SK-N-SH (cell line): Measurements from ENCODE around the gene C14orf180. TPM values are rescaled to one million over a fixed set of nuclear protein-coding genes. Genes with fewer than 3 reads are reported as not detected.

Experiments
- CTCF ChIA-PET: fragments of 300-600, 350-600 bp; formaldehyde crosslinking; extraction: SDS; loops from one replicate; lab custom pipeline; 2021; lab: Yijun Ruan, JAX
- POLR2A ChIA-PET: fragments of 350-600 bp; sonication (Branson Sonifier 250); formaldehyde crosslinking; extraction: SDS; loops from one replicate; lab custom pipeline; 2020; ENCODE audit warnings: antibody characterized with exemption, inconsistent platforms; lab: Yijun Ruan, JAX
- DNase-seq: peaks from one replicate; pipeline ENCODE4 v3.0.0; 2012
- H2AFZ ChIP-seq: fragments of 200-600 bp; sonication (generic); 2 replicates; pipeline ENCODE4 v1.8.1; 2016; ENCODE audit warnings: antibody characterized with exemption, mild to moderate bottlenecking, low read depth
- H3F3A ChIP-seq: fragments of 200-600 bp; sonication (generic); replicated peaks from 2 replicates; pipeline ENCODE3; 2016; ENCODE audit warnings: antibody characterized with exemption, mild to moderate bottlenecking; ENCODE audit not compliant: insufficient read depth
- H3K27ac ChIP-seq, 2 experiments: fragments of 200-500 bp in 1 of 2; fragments of 200-600 bp in 1 of 2; sonication (Bioruptor generic) in 1 of 2; sonication (generic), shearing (Covaris generic) in 1 of 2; 2 replicates each; pipeline versions ENCODE4 v1.5.1 to v1.6.1; 2014 to 2016; ENCODE audit warnings: low read depth in 2 of 2, inconsistent platforms in 1 of 2, low read length in 1 of 2, mild to moderate bottlenecking in 1 of 2, mixed read lengths in 1 of 2
- H3K27me3 ChIP-seq: fragments of 200-600 bp; sonication (generic), shearing (Covaris generic); 2 replicates; pipeline ENCODE4 v1.6.1; 2016; ENCODE audit warnings: mixed run types; ENCODE audit not compliant: insufficient read depth
- H3K36me3 ChIP-seq, 2 experiments: fragments of 200-500 bp in 1 of 2; fragments of 200-600 bp in 1 of 2; sonication (Bioruptor generic) in 1 of 2; sonication (generic) in 1 of 2; replicated peaks in 1 of 2; 2 replicates each; pipeline versions ENCODE3 to v1.5.1; 2014 to 2016; ENCODE audit warnings: low read length in 1 of 2, mild to moderate bottlenecking in 1 of 2; ENCODE audit not compliant: insufficient read depth in 2 of 2, control insufficient read depth in 1 of 2
- H3K4me1 ChIP-seq, 2 experiments: fragments of 200-500 bp in 1 of 2; fragments of 200-600 bp in 1 of 2; sonication (Bioruptor generic) in 1 of 2; sonication (generic), shearing (Covaris generic) in 1 of 2; 2 replicates each; pipeline versions ENCODE4 v1.5.1 to v1.6.1; 2014 to 2016; ENCODE audit warnings: low read depth in 1 of 2, low read length in 1 of 2, mixed run types in 1 of 2; ENCODE audit not compliant: insufficient read depth in 2 of 2, control insufficient read depth in 1 of 2
- H3K4me2 ChIP-seq: fragments of 200-600 bp; sonication (generic), shearing (Covaris generic); 2 replicates; pipeline ENCODE4 v1.6.1; 2017; ENCODE audit warnings: mixed run types
- H3K4me3 ChIP-seq, 2 experiments: fragments of 200-500 bp in 1 of 2; fragments of 200-600 bp in 1 of 2; sonication (Bioruptor generic) in 1 of 2; sonication (generic), shearing (Covaris generic) in 1 of 2; 2 replicates each; pipeline versions ENCODE4 v1.5.1 to v1.8.1; 2014 to 2016; ENCODE audit warnings: low read depth in 2 of 2, inconsistent platforms in 1 of 2, low read length in 1 of 2, mild to moderate bottlenecking in 1 of 2, mixed read lengths in 1 of 2, moderate library complexity in 1 of 2
- H3K79me2 ChIP-seq: fragments of 200-600 bp; sonication (generic); 2 replicates; pipeline ENCODE4 v1.8.1; 2017; ENCODE audit warnings: mild to moderate bottlenecking; ENCODE audit not compliant: insufficient read depth
- H3K9ac ChIP-seq: fragments of 200-600 bp; sonication (generic); 2 replicates; pipeline ENCODE4 v1.6.1; 2017; ENCODE audit warnings: mixed run types
- H3K9me2 ChIP-seq: fragments of 200-600 bp; sonication (generic); 2 replicates; pipeline ENCODE4 v1.6.1; 2017; ENCODE audit warnings: mixed run types
- H3K9me3 ChIP-seq: fragments of 200-600 bp; sonication (generic); 2 replicates; pipeline ENCODE4 v1.6.1; 2017; ENCODE audit warnings: mixed run types, mild to moderate bottlenecking, moderate library complexity
- H4K20me1 ChIP-seq: fragments of 200-600 bp; sonication (generic); 2 replicates; pipeline ENCODE4 v1.6.1; 2017; ENCODE audit warnings: mild to moderate bottlenecking, mixed run types; ENCODE audit not compliant: insufficient read depth
- CHD2 ChIP-seq: fragments of 150-350 bp; IDR thresholded peaks from 2 replicates; pipeline ENCODE4 v1.6.1; 2018; ENCODE audit warnings: low read length; ENCODE audit not compliant: partially characterized antibody
- ELF1 ChIP-seq: IDR thresholded peaks from 2 replicates; pipeline ENCODE4 v1.4.0; 2012
- FOXJ3 ChIP-seq: sonication (generic); formaldehyde crosslinking; IDR thresholded peaks from 2 replicates; pipeline ENCODE4 v1.5.1; 2020; ENCODE audit warnings: mild to moderate bottlenecking, missing genetic modification reagents
- GATA2 ChIP-seq: sonication (generic); formaldehyde crosslinking; IDR thresholded peaks from 2 replicates; pipeline ENCODE4 v1.5.0; 2020; ENCODE audit warnings: mild to moderate bottlenecking, missing genetic modification reagents
- MAX ChIP-seq: IDR thresholded peaks from 2 replicates; pipeline ENCODE4 v1.4.0; 2012; ENCODE audit warnings: low read depth
- NRF1 ChIP-seq: IDR thresholded peaks from 2 replicates; pipeline ENCODE4 v1.6.1; 2012; ENCODE audit warnings: low read depth, mild to moderate bottlenecking, low read length
- RFX5 ChIP-seq: IDR thresholded peaks from 2 replicates; pipeline ENCODE4 v1.6.1; 2012; ENCODE audit warnings: mild to moderate bottlenecking, improper control_type of control experiment, low read length
- RXRA ChIP-seq: IDR thresholded peaks from 2 replicates; pipeline ENCODE4 v1.4.0; 2012; ENCODE audit warnings: low read depth, mild to moderate bottlenecking, borderline replicate concordance
- USF2 ChIP-seq: fragments of 150-350 bp; IDR thresholded peaks from 2 replicates; pipeline ENCODE4 v1.6.1; 2017; ENCODE audit warnings: antibody characterized with exemption, low read length, low read depth, borderline replicate concordance
- WGBS: methylation state at CpG from one replicate; pipeline ENCODE4 v1.1.6; 2017; ENCODE audit warnings: low lambda C conversion rate; 5-methylcytosine and 5-hydroxymethylcytosine counted together
- polyA plus RNA-seq, 3 experiments: library from polyadenylated mRNA; depleted of rRNA; stranded (reverse); fragments of >200 nt; gene quantifications; 2 replicates each; pipeline ENCODE4 v1.2.3, GENCODE V29; 2012

C14orf180 gene
- polyA plus RNA-seq, 1 of the 3 experiments (the other 2 are of a cell fraction), result not detected

- Histone ChIP-seq H3K4me3 (no peak overlapping the region), H3K4me1 (peaks cover 0 to 33% of the 10 kb centered on the region in 2 experiments; a peak in 1 of 4 replicates), H2AFZ (no peak overlapping the region), H3K9ac (no peak overlapping the region), H3K79me2 (no peaks in the 10 kb centered on the region), H3K27ac (no peak overlapping the region), H3K27me3 (no peaks in the 10 kb centered on the region), H3K9me2 (no peaks in the 10 kb centered on the region), H4K20me1 (no peaks in the 10 kb centered on the region), H3K4me2 (no peak overlapping the region), H3K9me3 (no peaks in the 10 kb centered on the region), H3F3A (no peaks in the 10 kb centered on the region), H3K36me3 (no peaks in the 10 kb centered on the region)
- no peak for TF ChIP-seq CHD2
- no peak for TF ChIP-seq RXRA
- TF ChIP-seq USF2, result no peak
- TF ChIP-seq ELF1, result no peak
- TF ChIP-seq NRF1, result no peak
- ChIA-PET CTCF (interaction anchor here (0.7 to 6.7 kb wide), 4 partner anchors 12 to 458 kb away, joined by 3 to 67 read pairs (median 6); no protein-coding TSS in a partner anchor), POLR2A (no interaction called here)
- 39% methylated on average over 9 of the region's 9 CpGs for WGBS
- DNase-seq, result peak; percentile 33
Observed at GRCh38 chr14:104552738-104553125, 26.8 kb upstream of the C14orf180 start.

GRCh38 chr14:104553166-104554087, 26.1 kb upstream of the C14orf180 start:
- H3K9me3 ChIP-seq, result no peaks in the 10 kb centered on the region
- no peaks in the 10 kb centered on the region for H4K20me1 ChIP-seq
- no peak overlapping the region for H3K4me2 ChIP-seq
- no peaks in the 10 kb centered on the region for H3K36me3 ChIP-seq
- peaks cover 0 to 33% of the 10 kb centered on the region in 2 experiments; a peak in 1 of 4 replicates for H3K4me1 ChIP-seq
- no peak overlapping the region for H2AFZ ChIP-seq
- TF ChIP-seq RFX5 (no peak), GATA2 (CRISPR knock-in tag) (no peak), FOXJ3 (no peak), MAX (no peak)
- 56% methylated on average over 26 of the region's 30 CpGs for WGBS
- no peaks in the 10 kb centered on the region for H3K79me2 ChIP-seq
- no peaks in the 10 kb centered on the region for H3K9me2 ChIP-seq
- H3K27ac ChIP-seq, result no peak overlapping the region
- no peak overlapping the region for H3K4me3 ChIP-seq
- H3K27me3 ChIP-seq, result no peaks in the 10 kb centered on the region
- ChIA-PET POLR2A (no interaction called here), CTCF (interaction anchor here (0.7 to 6.7 kb wide), 8 partner anchors 8 to 475 kb away, joined by 3 to 67 read pairs (median 4); no protein-coding TSS in a partner anchor)
- peak; percentile 21 for DNase-seq
- H3F3A ChIP-seq, result no peaks in the 10 kb centered on the region
- no peak overlapping the region for H3K9ac ChIP-seq
